ENCODE measurements around the gene CAPN3.

The CAPN3 gene

GRCh38 chr15:42387603-42388002 lies 28.3 kb downstream of the CAPN3 start:
- TF ChIP-seq, protein P1, sequence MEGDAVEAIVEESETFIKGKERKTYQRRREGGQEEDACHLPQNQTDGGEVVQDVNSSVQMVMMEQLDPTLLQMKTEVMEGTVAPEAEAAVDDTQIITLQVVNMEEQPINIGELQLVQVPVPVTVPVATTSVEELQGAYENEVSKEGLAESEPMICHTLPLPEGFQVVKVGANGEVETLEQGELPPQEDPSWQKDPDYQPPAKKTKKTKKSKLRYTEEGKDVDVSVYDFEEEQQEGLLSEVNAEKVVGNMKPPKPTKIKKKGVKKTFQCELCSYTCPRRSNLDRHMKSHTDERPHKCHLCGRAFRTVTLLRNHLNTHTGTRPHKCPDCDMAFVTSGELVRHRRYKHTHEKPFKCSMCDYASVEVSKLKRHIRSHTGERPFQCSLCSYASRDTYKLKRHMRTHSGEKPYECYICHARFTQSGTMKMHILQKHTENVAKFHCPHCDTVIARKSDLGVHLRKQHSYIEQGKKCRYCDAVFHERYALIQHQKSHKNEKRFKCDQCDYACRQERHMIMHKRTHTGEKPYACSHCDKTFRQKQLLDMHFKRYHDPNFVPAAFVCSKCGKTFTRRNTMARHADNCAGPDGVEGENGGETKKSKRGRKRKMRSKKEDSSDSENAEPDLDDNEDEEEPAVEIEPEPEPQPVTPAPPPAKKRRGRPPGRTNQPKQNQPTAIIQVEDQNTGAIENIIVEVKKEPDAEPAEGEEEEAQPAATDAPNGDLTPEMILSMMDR (conservative IDR thresholded peaks at IDR 0.05) = no peak
- TF ChIP-seq ZFX (IDR thresholded peaks at IDR 0.05) = no peak
- H3K27ac ChIP-seq = no peak overlapping the region

GRCh38 chr15:42392309-42393024 lies 33.2 kb downstream of the CAPN3 start:
- H3K27ac ChIP-seq = no peak overlapping the region
- no peak for TF ChIP-seq ZFX (IDR thresholded peaks at IDR 0.05)
- TF ChIP-seq, protein P1 (conservative IDR thresholded peaks at IDR 0.05) = no peak

DNA sequence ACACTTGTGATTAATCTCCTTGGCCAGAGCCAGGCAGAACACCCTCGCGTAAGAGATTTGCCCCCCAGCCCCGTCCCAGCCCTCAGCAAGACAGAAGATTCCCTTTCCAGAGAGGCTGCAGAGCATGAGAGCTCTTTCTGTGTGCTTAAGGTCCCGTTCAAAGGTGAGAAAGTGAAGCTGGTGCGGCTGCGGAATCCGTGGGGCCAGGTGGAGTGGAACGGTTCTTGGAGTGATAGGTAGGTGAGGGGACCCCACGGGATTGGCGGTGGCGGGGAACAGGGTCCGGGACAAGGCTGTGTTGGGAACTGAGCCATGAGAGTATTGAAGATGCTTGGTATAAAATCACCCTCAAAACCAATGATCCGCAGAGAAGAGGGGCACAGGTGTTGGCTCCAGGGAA lies 34.8 kb downstream of the CAPN3 start:
- no peak overlapping the region for H3K27ac ChIP-seq
- TF ChIP-seq, protein P1 (conservative IDR thresholded peaks at IDR 0.05) = no peak
- TF ChIP-seq ZFX (IDR thresholded peaks at IDR 0.05) = no peak

- H3K27ac ChIP-seq = no peak overlapping the region
- TF ChIP-seq ZFX (IDR thresholded peaks at IDR 0.05) = no peak
- TF ChIP-seq, protein P1 (conservative IDR thresholded peaks at IDR 0.05) = no peak
These were observed 36.5 kb downstream of the CAPN3 start for GRCh38 chr15:42395838-42396237.

DNA sequence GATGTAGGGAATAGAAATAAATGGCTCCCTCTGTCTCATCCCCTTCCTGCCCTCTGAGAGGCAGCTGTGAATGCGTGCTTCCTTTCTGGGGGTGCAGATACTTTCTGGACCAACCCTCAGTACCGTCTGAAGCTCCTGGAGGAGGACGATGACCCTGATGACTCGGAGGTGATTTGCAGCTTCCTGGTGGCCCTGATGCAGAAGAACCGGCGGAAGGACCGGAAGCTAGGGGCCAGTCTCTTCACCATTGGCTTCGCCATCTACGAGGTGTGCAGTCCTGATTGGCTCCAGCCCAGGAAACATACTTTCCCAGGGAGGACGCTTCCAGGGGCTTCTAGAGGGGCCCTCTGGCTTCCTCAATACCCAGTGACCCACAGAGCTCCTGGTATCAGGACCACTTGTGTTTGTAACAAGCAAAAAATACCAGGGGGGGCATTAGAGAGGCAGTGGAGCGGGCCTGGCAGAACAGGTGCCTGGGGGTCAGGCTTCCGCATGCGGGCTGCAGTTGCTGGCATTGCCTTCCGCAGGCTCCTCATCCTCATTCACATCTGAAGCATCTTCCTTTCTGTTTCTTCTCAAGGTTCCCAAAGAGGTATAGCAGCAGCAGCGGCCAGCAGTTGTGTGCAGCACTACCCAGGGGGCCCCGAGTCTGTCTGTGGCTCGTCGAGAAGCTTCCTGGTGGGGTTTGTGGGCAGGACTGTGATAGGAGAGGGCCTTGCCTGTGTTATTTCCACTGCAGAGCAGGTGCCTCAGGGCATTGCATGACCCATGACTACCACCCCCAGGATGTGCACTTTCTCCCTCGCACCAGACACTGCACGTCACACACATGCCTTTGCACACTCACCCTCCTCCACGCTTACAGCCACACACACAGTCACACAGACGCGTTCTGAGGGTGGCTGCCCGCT lies 42.5 kb downstream of the CAPN3 start:
- H3K27ac ChIP-seq = no peak overlapping the region
- TF ChIP-seq ZFX (IDR thresholded peaks at IDR 0.05) = no peak
- TF ChIP-seq, protein P1 (conservative IDR thresholded peaks at IDR 0.05) = no peak

- no peak overlapping the region for H3K27ac ChIP-seq
- TF ChIP-seq ZFX (IDR thresholded peaks at IDR 0.05) = no peak
- TF ChIP-seq, protein P1 (conservative IDR thresholded peaks at IDR 0.05) = no peak
These were observed 43.3 kb downstream of the CAPN3 start for GRCh38 chr15:42402455-42403205.

Data from C4-2B (cell line).